Prostate gland (tissue), 2 donors: ENCODE results near the gene CD48. TPM values are rescaled to one million over a fixed set of nuclear protein-coding genes. Genes with fewer than 3 reads are reported as not detected.
"Not testable (repeated sequence)": the region's sequence is repeated elsewhere in the genome, so short reads cannot be mapped to it uniquely, and the experiment has no call there.

ENCODE experiments used
- DNase-seq: peaks from one replicate; pipeline ENCODE4 v3.0.0-alpha.2; 2019; ENCODE audit warnings: low spot score
- H3K27ac ChIP-seq, 2 donors: fragments of 200-600 bp; sonication (generic); 2 replicates each; pipeline ENCODE4 v1.5.1; 2017 to 2019
- H3K27me3 ChIP-seq: fragments of 200-600 bp; sonication (generic); replicated peaks from 2 replicates; pipeline ENCODE4 v1.5.1; 2019; ENCODE audit not compliant: insufficient read depth
- H3K36me3 ChIP-seq, 2 donors: fragments of 200-600 bp; sonication (generic); 1 replicate in 1 of 2; 2 replicates in 1 of 2; pipeline versions ENCODE4 v1.5.1 to v1.8.1; 2017 to 2019
- H3K4me1 ChIP-seq: fragments of 200-600 bp; sonication (generic); replicated peaks from 2 replicates; pipeline ENCODE4 v1.5.1; 2019
- H3K4me3 ChIP-seq, 2 donors: fragments of 200-600 bp; sonication (generic); 2 replicates each; pipeline ENCODE4 v1.5.1; 2017 to 2019
- H3K9me3 ChIP-seq: fragments of 200-600 bp; sonication (generic); 2 replicates; pipeline ENCODE4 v1.5.1; 2017
- POLR2A ChIP-seq: fragments of 450-650 bp; IDR thresholded peaks from one replicate; pipeline ENCODE4 v1.6.1; 2016; ENCODE audit warnings: antibody characterized with exemption, mild to moderate bottlenecking
- POLR2AphosphoS5 ChIP-seq: sonication (generic); formaldehyde crosslinking; IDR thresholded peaks from one replicate; pipeline ENCODE4 v1.6.1; 2017; ENCODE audit warnings: antibody characterized with exemption
- WGBS: methylation state at CpG from one replicate; pipeline ENCODE4 v1.1.5; 2018; 5-methylcytosine and 5-hydroxymethylcytosine counted together
- intact Hi-C: fragments of 100-400 bp; cut with DNase I; formaldehyde crosslinking; loops from one replicate; pipeline ENCODE4 v1.14.2; 2022
- total RNA-seq, 2 donors: library from RNA; depleted of rRNA; stranded (reverse); fragments of >200 nt; gene quantifications; one replicate each; pipeline ENCODE4 v1.1.0, GENCODE V29; 2016
- TF ChIP-seq, protein P1 (sequence below), 4 experiments: fragments of 200-600 bp in 2 of 4; fragments of 450-650 bp in 2 of 4; sonication (generic) in 2 of 4; IDR thresholded peaks; 1 replicate in 3 of 4; 2 replicates in 1 of 4; pipeline ENCODE4 v1.5.1; 2016 to 2019; ENCODE audit warnings: antibody characterized with exemption in 4 of 4, mild to moderate bottlenecking in 2 of 4, moderate library complexity in 2 of 4

CD48 gene
- total RNA-seq, 2 donors from 2014 or later: 3.0 to 4.7 TPM

DNA sequence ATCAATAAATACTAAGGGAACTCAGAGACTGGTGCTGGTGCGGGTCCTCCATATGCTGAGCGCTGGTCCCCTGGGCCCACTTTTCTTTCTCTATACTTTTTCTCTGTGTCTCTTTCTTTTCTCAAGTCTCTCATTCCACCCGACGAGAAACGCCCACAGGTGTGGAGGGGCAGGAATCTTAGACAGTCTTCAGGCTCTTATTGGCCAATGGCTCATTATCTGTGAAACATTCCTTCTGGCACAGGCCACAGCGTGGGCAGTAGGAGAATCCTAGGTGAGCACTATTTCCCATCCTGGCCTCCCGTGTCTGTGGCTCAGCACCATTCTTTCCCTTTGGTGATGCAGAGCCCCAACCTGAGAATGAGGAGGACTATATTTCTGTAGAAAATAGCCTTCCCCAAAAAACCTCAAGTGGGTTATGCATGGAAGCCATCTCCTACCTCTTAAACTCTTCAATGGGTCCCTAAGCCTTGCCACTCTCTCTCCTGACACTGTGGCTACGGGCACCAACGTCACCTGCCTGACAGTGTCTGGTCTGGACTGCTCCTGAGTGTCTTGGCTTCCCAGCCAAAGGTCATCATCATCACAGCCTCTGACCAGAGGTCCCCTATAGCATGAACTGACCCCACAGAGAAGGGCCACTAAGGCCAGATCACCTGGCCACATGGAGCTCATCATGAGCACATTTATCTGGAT, 58.5 kb downstream of the CD48 start:
- Histone ChIP-seq H3K4me1 (peaks cover 1% of the 10 kb centered on the region), H3K27me3 (no peaks in the 10 kb centered on the region), H3K27ac (no peak overlapping the region), H3K36me3 (no peaks in the 10 kb centered on the region), H3K4me3 (no peak overlapping the region), H3K9me3 (no peaks in the 10 kb centered on the region)
- WGBS: 91% methylated on average over 9 of the region's 9 CpGs
- intact Hi-C loops: no loop called here
- no peak for TF ChIP-seq POLR2AphosphoS5
- TF ChIP-seq, protein P1, sequence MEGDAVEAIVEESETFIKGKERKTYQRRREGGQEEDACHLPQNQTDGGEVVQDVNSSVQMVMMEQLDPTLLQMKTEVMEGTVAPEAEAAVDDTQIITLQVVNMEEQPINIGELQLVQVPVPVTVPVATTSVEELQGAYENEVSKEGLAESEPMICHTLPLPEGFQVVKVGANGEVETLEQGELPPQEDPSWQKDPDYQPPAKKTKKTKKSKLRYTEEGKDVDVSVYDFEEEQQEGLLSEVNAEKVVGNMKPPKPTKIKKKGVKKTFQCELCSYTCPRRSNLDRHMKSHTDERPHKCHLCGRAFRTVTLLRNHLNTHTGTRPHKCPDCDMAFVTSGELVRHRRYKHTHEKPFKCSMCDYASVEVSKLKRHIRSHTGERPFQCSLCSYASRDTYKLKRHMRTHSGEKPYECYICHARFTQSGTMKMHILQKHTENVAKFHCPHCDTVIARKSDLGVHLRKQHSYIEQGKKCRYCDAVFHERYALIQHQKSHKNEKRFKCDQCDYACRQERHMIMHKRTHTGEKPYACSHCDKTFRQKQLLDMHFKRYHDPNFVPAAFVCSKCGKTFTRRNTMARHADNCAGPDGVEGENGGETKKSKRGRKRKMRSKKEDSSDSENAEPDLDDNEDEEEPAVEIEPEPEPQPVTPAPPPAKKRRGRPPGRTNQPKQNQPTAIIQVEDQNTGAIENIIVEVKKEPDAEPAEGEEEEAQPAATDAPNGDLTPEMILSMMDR (IDR thresholded peaks at IDR 0.05): no peak
- TF ChIP-seq POLR2A: no peak
- DNase-seq: no peak

DNA sequence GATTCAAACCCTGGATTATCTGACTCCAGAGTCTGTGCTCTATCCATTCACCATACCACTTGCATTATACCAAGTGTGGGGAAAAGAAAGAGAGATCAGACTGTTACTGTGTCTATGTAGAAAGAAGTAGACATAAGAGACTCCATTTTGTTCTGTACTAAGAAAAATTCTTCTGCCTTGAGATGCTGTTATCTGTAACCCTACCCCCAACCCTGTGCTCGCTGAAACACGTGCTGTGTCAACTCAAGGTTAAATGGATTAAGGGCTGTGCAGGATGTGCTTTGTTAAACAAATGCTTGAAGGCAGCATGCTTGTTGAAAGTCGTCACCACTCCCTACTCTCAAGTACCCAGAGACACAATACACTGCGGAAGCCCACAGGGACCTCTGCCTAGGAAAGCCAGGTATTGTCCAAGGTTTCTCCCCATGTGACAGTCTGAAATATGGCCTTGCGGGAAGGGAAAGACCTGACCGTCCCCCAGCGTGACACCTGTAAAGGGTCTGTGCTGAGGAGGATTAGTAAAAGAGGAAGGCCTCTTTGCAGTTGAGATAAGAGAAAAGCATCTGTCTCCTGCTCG, 59.5 kb downstream of the CD48 start:
- H3K27me3 ChIP-seq, intact Hi-C loops: not testable (repeated sequence)

DNA sequence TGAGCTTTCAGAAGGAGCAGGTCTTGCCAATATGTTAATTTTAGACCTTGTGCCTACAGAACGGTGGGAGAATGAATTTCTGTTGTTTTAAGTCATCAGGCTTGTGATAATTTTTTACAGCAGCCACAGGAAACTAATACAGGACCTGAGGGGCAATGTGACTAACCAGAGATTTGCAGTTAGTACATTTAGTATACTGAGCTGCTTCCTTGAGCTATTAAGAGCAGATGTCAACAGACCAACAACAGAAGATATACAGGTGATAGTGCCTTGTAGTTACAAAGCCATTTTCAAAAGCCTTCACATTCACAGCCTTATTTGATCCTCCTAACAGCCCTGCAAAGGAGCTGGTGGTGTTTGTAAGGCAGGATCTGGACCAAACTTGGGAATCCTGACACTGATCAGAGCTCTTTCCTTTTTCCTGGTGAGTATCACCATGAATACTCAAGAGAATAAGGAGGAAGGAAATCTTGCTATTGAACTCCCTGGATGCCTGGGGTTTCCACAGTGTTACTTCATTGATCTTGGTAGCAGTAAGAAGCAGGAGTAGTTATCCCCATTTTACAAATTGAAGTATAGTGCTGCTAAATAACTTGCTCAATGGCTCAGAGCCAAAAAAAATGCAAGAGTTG, 60.1 kb downstream of the CD48 start:
- no peaks in the 10 kb centered on the region for H3K9me3 ChIP-seq
- no peak overlapping the region for H3K4me3 ChIP-seq
- WGBS: 26% methylated on average over 1 of the region's 1 CpG
- intact Hi-C loops: no loop called here
- no peaks in the 10 kb centered on the region for H3K27me3 ChIP-seq
- DNase-seq: no peak
- H3K4me1 ChIP-seq: no peaks in the 10 kb centered on the region
- H3K27ac ChIP-seq: no peak overlapping the region
- TF ChIP-seq POLR2AphosphoS5 (no peak), POLR2A (no peak)
- TF ChIP-seq, protein P1 (IDR thresholded peaks at IDR 0.05): no peak
- no peaks in the 10 kb centered on the region for H3K36me3 ChIP-seq

More for the DNA sequence above, 59.5 kb downstream of the CD48 start:
- not testable (repeated sequence) for H3K4me3 ChIP-seq, DNase-seq, H3K27ac ChIP-seq, H3K9me3 ChIP-seq, H3K36me3 ChIP-seq, H3K4me1 ChIP-seq
- WGBS: 45% methylated on average over 8 of the region's 8 CpGs

GRCh38 chr1:160647329-160647720, 64.3 kb downstream of the CD48 start:
- Histone ChIP-seq H3K36me3 (no peaks in the 10 kb centered on the region), H3K4me3 (no peak overlapping the region), H3K27ac (no peak overlapping the region), H3K9me3 (no peaks in the 10 kb centered on the region), H3K27me3 (no peaks in the 10 kb centered on the region), H3K4me1 (no peaks in the 10 kb centered on the region)
- TF ChIP-seq, protein P1 (IDR thresholded peaks at IDR 0.05): no peak
- no peak for TF ChIP-seq POLR2AphosphoS5
- no peak for TF ChIP-seq POLR2A
- no peak for DNase-seq
- WGBS: 70% methylated on average over 3 of the region's 3 CpGs
- intact Hi-C loops: no loop called here

DNA sequence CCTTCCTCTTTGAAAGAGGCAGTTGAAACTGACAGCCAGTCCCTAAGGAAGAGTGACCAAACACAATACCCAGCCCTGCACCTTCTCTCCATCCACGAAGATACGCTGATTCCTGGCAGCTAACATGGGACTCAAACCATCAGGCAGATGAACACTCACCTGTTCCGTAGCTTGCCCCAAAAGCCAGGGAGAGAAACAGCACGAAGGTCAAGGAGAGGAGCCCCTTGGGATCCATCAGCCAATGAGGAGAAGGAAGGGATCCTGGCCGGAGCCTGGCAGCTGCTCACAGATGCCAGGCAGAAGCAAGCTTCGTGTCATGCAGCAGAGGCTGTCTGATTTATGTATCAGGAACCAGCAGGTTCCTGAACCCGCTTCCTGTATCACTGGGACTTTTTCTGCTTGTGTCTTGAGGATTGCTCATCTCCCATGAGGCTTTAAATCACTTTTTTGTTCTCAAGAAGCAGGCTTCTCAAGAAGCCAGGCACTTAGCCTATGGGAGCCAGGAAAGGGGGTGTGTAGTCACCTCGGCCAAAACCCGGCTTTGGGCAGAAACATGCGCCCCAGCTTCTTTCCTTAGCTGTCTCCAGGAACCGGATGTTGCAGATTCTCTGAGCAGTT, 64.8 kb downstream of the CD48 start, which contains the start of gene SLAMF1:
Gene SLAMF1 (minus strand): TSS at position 334 of the 618 bp plus-strand sequence. CDS start 99 bp downstream, at position 235.
- DNase-seq: no peak
- 68% methylated on average over 11 of the region's 11 CpGs for WGBS
- TF ChIP-seq POLR2A (no peak), POLR2AphosphoS5 (no peak)
- TF ChIP-seq, protein P1 (IDR thresholded peaks at IDR 0.05): no peak
- H3K36me3 ChIP-seq: no peaks in the 10 kb centered on the region
- H3K27ac ChIP-seq: no peak within 1 kb of the TSS
- H3K27me3 ChIP-seq: no peaks in the 10 kb centered on the region
- no peaks in the 10 kb centered on the region for H3K9me3 ChIP-seq
- H3K4me3 ChIP-seq: no peak within 1 kb of the TSS
- intact Hi-C loops: no loop called here
- no peaks in the 10 kb centered on the region for H3K4me1 ChIP-seq
